GM13976 (cell line): ENCODE measurements around the gene PSMD12.

Experiments
- DNase-seq: peaks from one replicate; pipeline ENCODE4 v3.0.0; 2012; ENCODE audit warnings: low spot score
- in situ Hi-C: fragments of 300-500 bp; cut with MboI; formaldehyde crosslinking; loops from one replicate; pipeline ENCODE4 v1.12.0; 2022; ENCODE audit warnings: low sequenced_read_pairs, mixed read lengths, inconsistent platforms; ENCODE audit not compliant: unreplicated experiment
- TF ChIP-seq, protein P1 (sequence below): IDR thresholded peaks from 2 replicates; pipeline ENCODE4 v1.5.1; 2012; ENCODE audit warnings: borderline replicate concordance, mild to moderate bottlenecking; ENCODE audit not compliant: insufficient read depth; ENCODE audit errors: extremely low read depth, missing control alignments, control extremely low read depth

The PSMD12 gene

GRCh38 chr17:67400193-67400592, 33.8 kb upstream of the PSMD12 start:
- DNase-seq, result no peak
- in situ Hi-C loops, result no loop called here
- TF ChIP-seq, protein P1, sequence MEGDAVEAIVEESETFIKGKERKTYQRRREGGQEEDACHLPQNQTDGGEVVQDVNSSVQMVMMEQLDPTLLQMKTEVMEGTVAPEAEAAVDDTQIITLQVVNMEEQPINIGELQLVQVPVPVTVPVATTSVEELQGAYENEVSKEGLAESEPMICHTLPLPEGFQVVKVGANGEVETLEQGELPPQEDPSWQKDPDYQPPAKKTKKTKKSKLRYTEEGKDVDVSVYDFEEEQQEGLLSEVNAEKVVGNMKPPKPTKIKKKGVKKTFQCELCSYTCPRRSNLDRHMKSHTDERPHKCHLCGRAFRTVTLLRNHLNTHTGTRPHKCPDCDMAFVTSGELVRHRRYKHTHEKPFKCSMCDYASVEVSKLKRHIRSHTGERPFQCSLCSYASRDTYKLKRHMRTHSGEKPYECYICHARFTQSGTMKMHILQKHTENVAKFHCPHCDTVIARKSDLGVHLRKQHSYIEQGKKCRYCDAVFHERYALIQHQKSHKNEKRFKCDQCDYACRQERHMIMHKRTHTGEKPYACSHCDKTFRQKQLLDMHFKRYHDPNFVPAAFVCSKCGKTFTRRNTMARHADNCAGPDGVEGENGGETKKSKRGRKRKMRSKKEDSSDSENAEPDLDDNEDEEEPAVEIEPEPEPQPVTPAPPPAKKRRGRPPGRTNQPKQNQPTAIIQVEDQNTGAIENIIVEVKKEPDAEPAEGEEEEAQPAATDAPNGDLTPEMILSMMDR, result no peak

DNA sequence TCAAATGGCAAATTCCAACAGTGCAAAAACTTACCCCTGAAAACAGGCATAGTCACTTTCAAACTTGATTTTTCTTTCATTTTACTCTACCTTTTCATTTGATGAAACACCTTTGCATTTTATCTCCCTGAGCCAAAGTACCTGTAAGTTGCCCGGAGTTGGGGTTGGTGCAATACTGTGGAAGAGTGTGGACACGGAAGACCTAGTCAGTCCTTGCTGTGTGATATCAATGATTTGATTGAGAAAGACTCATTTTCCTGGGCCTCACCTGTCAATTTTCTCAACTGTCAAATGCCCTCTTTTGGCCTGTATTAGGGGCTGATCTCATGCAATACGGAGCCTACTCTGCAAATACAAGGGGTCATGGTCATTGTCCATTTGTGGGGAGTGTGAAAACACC, 33.3 kb upstream of the PSMD12 start:
- DNase-seq, result no peak
- TF ChIP-seq, protein P1, result no peak
- in situ Hi-C loops, result loop anchor here (25.0 kb wide), 1 partner anchor 188 kb away; no protein-coding TSS in a partner anchor

DNA sequence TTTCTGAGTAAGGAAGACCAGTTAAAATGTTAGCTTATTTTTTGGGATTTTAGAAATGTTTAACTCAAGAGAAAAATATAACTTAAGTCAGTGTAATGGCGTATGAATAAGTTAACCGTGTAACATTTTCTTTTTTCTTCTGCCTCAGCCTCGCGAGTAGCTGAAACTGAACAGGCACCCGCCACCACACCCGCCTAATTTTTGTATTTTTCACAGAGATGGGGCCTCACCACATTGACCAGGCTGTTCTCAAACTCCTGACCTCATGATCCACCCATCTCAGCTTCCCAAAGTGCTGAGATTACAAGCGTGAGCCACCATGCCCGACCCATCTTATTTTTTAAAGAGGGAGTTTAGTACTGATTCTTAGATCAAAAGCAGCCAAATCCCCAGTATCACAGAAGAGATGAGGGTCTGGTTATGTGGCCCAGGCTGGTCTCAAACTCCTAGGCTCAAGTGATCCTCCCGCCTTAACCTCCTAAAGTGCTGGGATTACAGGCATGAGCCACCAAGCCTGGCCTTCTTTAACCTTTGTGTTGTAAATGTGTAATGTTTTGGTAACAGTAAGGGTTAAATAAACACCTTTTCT, 27.5 kb upstream of the PSMD12 start:
- in situ Hi-C loops, result loop anchor here (25.0 kb wide), 1 partner anchor 193 kb away; no protein-coding TSS in a partner anchor
- TF ChIP-seq, protein P1, result no peak
- DNase-seq, result no peak

- in situ Hi-C loops, result loop anchor here (25.0 kb wide), 1 partner anchor 195 kb away; no protein-coding TSS in a partner anchor
- TF ChIP-seq, protein P1, result no peak
- DNase-seq, result no peak
Measured at GRCh38 chr17:67392111-67392510, 25.7 kb upstream of the PSMD12 start.

GRCh38 chr17:67390646-67391361, 24.4 kb upstream of the PSMD12 start:
- DNase-seq, result peak; percentile 81
- TF ChIP-seq, protein P1, result no peak
- in situ Hi-C loops, result loop anchor here (25.0 kb wide), 1 partner anchor 196 kb away; no protein-coding TSS in a partner anchor

GRCh38 chr17:67390006-67390645, 23.7 kb upstream of the PSMD12 start:
- in situ Hi-C loops, result loop anchor here (25.0 kb wide), 1 partner anchor 197 kb away; no protein-coding TSS in a partner anchor
- TF ChIP-seq, protein P1, result no peak
- DNase-seq, result no peak
